Activated gamma-delta T cell treated with Interleukin-2 at 50 U/mL for 16 hours (primary cell): Measurements from ENCODE around the gene EBF3.

Source experiments
- DNase-seq: peaks from one replicate; pipeline ENCODE4 v3.0.0-alpha.2; 2020

The EBF3 gene

GRCh38 chr10:129909531-129910256 is 54.4 kb downstream of the EBF3 start:
- DNase-seq: no peak

- DNase-seq: no peak
Observed at GRCh38 chr10:129909080-129909479, 55.0 kb downstream of the EBF3 start.

GRCh38 chr10:129908406-129908805 is 55.7 kb downstream of the EBF3 start:
- DNase-seq: no peak

- DNase-seq: no peak
Observed at GRCh38 chr10:129905553-129905952, 58.5 kb downstream of the EBF3 start.

GRCh38 chr10:129904323-129904722 is 59.8 kb downstream of the EBF3 start:
- DNase-seq: no peak

- DNase-seq: no peak
Observed at GRCh38 chr10:129901389-129902006, 62.6 kb downstream of the EBF3 start.

- DNase-seq: no peak
Observed at GRCh38 chr10:129900825-129901224, 63.2 kb downstream of the EBF3 start.

GRCh38 chr10:129899276-129900130 is 64.6 kb downstream of the EBF3 start:
- DNase-seq: no peak

GRCh38 chr10:129898706-129899268 is 65.3 kb downstream of the EBF3 start:
- DNase-seq: no peak

- DNase-seq: no peak
Observed at GRCh38 chr10:129897871-129898626, 66.0 kb downstream of the EBF3 start.

GRCh38 chr10:129896860-129897200 is 67.2 kb downstream of the EBF3 start:
- DNase-seq: no peak

GRCh38 chr10:129896136-129896859 is 67.8 kb downstream of the EBF3 start:
- no peak for DNase-seq

GRCh38 chr10:129895811-129896135 is 68.3 kb downstream of the EBF3 start:
- no peak for DNase-seq

GRCh38 chr10:129894698-129895097 is 69.4 kb downstream of the EBF3 start:
- no peak for DNase-seq

- no peak for DNase-seq
Observed at GRCh38 chr10:129893104-129894089, 70.7 kb downstream of the EBF3 start.

GRCh38 chr10:129892548-129893052 is 71.5 kb downstream of the EBF3 start:
- no peak for DNase-seq

GRCh38 chr10:129891806-129892205 is 72.3 kb downstream of the EBF3 start:
- no peak for DNase-seq

GRCh38 chr10:129890170-129890569 is 73.9 kb downstream of the EBF3 start:
- no peak for DNase-seq

- DNase-seq: peak; percentile 16
Observed at GRCh38 chr10:129888784-129889616, 75.1 kb downstream of the EBF3 start.
